ENCODE measurements around the gene ZGPAT.

GRCh38 chr20:63785691-63786131, 77.9 kb downstream of the ZGPAT start:
- TF ChIP-seq CTCF (conservative IDR thresholded peaks at IDR 0.05) (no peak), EZH2 (IDR thresholded peaks at IDR 0.05; ENCODE audit: low read depth) (no peak)
